Suppressor macrophage treated with lipopolysaccharide for 4 hours (primary cell): Measurements from ENCODE around the gene FGF13.

Experiments used
- DNase-seq: peaks from one replicate; pipeline ENCODE4 v3.0.0-alpha.2; 2020

Gene FGF13

GRCh38 chrX:138711399-138712347 lies at the start of gene FGF13:
Gene FGF13 (minus strand): TSS chrX:138711717. CDS start chrX:138711003, 714 bp downstream.
- DNase-seq, result no peak

- DNase-seq, result no peak
Measured at GRCh38 chrX:138759217-138759943, 47.9 kb upstream of the FGF13 start.

- DNase-seq, result no peak
Measured at GRCh38 chrX:138756234-138756633, 44.7 kb upstream of the FGF13 start.

- DNase-seq, result no peak
Measured at GRCh38 chrX:138754861-138755260, 43.3 kb upstream of the FGF13 start.

- peak; percentile 19 for DNase-seq
Measured at GRCh38 chrX:138748480-138748879, 37.0 kb upstream of the FGF13 start.

GRCh38 chrX:138745196-138745595 lies 33.7 kb upstream of the FGF13 start:
- peak; percentile 66 for DNase-seq

GRCh38 chrX:138742217-138742616 lies 30.7 kb upstream of the FGF13 start:
- no peak for DNase-seq

- DNase-seq, result no peak
Measured at GRCh38 chrX:138740341-138740740, 28.8 kb upstream of the FGF13 start.

GRCh38 chrX:138723301-138723700 lies 11.8 kb upstream of the FGF13 start:
- DNase-seq, result no peak

- DNase-seq, result no peak
Measured at GRCh38 chrX:138719396-138719795, 7.9 kb upstream of the FGF13 start.

GRCh38 chrX:138718941-138719340 lies 7.4 kb upstream of the FGF13 start:
- DNase-seq, result no peak

- DNase-seq, result no peak
Measured at GRCh38 chrX:138710866-138711341, 613 bp downstream of the FGF13 start.

- no peak for DNase-seq
Measured at GRCh38 chrX:138709886-138710791, 1.4 kb downstream of the FGF13 start.

GRCh38 chrX:138708268-138708667 lies 3.2 kb downstream of the FGF13 start:
- DNase-seq, result no peak

GRCh38 chrX:138704596-138704995 lies 6.9 kb downstream of the FGF13 start:
- no peak for DNase-seq

- DNase-seq, result no peak
Measured at GRCh38 chrX:138704101-138704500, 7.4 kb downstream of the FGF13 start.

GRCh38 chrX:138692591-138692990 lies 18.9 kb downstream of the FGF13 start:
- no peak for DNase-seq

GRCh38 chrX:138691186-138691585 lies 20.3 kb downstream of the FGF13 start:
- DNase-seq, result no peak

GRCh38 chrX:138690591-138690990 lies 20.9 kb downstream of the FGF13 start:
- DNase-seq, result no peak

GRCh38 chrX:138683600-138683999 lies 27.9 kb downstream of the FGF13 start:
- DNase-seq, result no peak

- DNase-seq, result no peak
Measured at GRCh38 chrX:138669693-138670092, 41.8 kb downstream of the FGF13 start.

GRCh38 chrX:138664466-138664865 lies 47.1 kb downstream of the FGF13 start:
- DNase-seq, result no peak

- no peak for DNase-seq
Measured at GRCh38 chrX:138664016-138664415, 47.5 kb downstream of the FGF13 start.
